HCT116 (cell line): ENCODE measurements around the gene EPHA10. TPM values are rescaled to one million over a fixed set of nuclear protein-coding genes. Genes with fewer than 3 reads are reported as not detected.

Experiments
- ATAC-seq: fragments of 200-7000 bp; cut with Tn5 transposase; 2 replicates; pipeline ENCODE4 v1.9.1; 2020; ENCODE audit warnings: mild to moderate bottlenecking, moderate library complexity
- BruUV-seq: library from RNA; stranded (reverse); fragments of 400-500 nt; replicated peaks from 2 replicates; lab custom pipeline; 2021; lab: Mats Ljungman, UMichigan
- CTCF ChIA-PET: fragments of 300-600 bp; sonication (Branson Sonifier 250); formaldehyde crosslinking; loops from one replicate; lab custom pipeline; 2021; ENCODE audit warnings: antibody characterized with exemption; lab: Charles Lee
- POLR2A ChIA-PET: fragments of 300-600, 350-600 bp; sonication (Branson Sonifier 250); formaldehyde crosslinking; loops from one replicate; lab custom pipeline; 2021; ENCODE audit warnings: antibody characterized with exemption; lab: Charles Lee
- RAD21 ChIA-PET, 2 experiments: fragments of 300-600 bp; sonication (Branson Sonifier 250); formaldehyde crosslinking; loops; one replicate each; lab custom pipeline; 2023; ENCODE audit warnings: low total read pairs in 2 of 2; ENCODE audit not compliant: uncharacterized antibody in 2 of 2, unreplicated experiment in 2 of 2, low non-redundant PET in 1 of 2; lab: Charles Lee
- DNase-seq: peaks from one replicate; pipeline ENCODE4 v3.0.0-alpha.2; 2010; ENCODE audit warnings: low read depth, low spot score
- H2AFZ ChIP-seq: fragments of 200-600 bp; shearing (Covaris generic), sonication (generic); 2 replicates; pipeline ENCODE4 v1.6.1; 2017; ENCODE audit warnings: low read depth, mixed run types, mixed read lengths, antibody characterized with exemption, low read length; ENCODE audit not compliant: poor library complexity, severe bottlenecking
- H3K27ac ChIP-seq: 2 replicates; pipeline ENCODE4 v1.5.1; 2012; ENCODE audit warnings: low read depth, low read length
- H3K27me3 ChIP-seq: fragments of 200-600 bp; sonication (generic); 2 replicates; pipeline ENCODE4 v1.6.1; 2016; ENCODE audit warnings: mixed run types, low read length, mixed read lengths; ENCODE audit not compliant: insufficient read depth
- H3K36me3 ChIP-seq, 2 experiments: fragments of 200-500 bp in 1 of 2; fragments of 200-600 bp in 1 of 2; sonication (Bioruptor generic) in 1 of 2; sonication (generic) in 1 of 2; 2 replicates each; pipeline versions ENCODE4 v1.5.1 to v1.6.1; 2014 to 2016; ENCODE audit warnings: low read length in 2 of 2, inconsistent platforms in 1 of 2, mixed read lengths in 1 of 2, mixed run types in 1 of 2; ENCODE audit not compliant: insufficient read depth in 2 of 2, control insufficient read depth in 1 of 2
- H3K4me1 ChIP-seq, 2 experiments: fragments of 200-600 bp in 1 of 2; sonication (generic) in 1 of 2; 2 replicates each; pipeline versions ENCODE4 v1.5.1 to v1.6.1; 2012 to 2017; ENCODE audit warnings: low read length in 2 of 2, inconsistent platforms in 1 of 2, mild to moderate bottlenecking in 1 of 2, mixed read lengths in 1 of 2, mixed run types in 1 of 2, moderate library complexity in 1 of 2; ENCODE audit not compliant: insufficient read depth in 2 of 2, control insufficient read depth in 1 of 2
- H3K4me2 ChIP-seq: fragments of 200-600 bp; sonication (generic); 2 replicates; pipeline ENCODE4 v1.6.1; 2017; ENCODE audit warnings: mixed run types, low read length, mixed read lengths
- H3K4me3 ChIP-seq, 2 experiments: fragments of 200-600 bp in 1 of 2; sonication (generic) in 1 of 2; replicated peaks in 1 of 2; 2 replicates each; pipeline ENCODE4 v1.5.1; 2011 to 2016; ENCODE audit warnings: low read length in 2 of 2, control low read depth in 1 of 2, low read depth in 1 of 2, mild to moderate bottlenecking in 1 of 2, mixed read lengths in 1 of 2, mixed run types in 1 of 2
- H3K79me2 ChIP-seq: fragments of 200-600 bp; sonication (generic); 2 replicates; pipeline ENCODE4 v1.6.1; 2017; ENCODE audit warnings: mild to moderate bottlenecking, mixed run types, low read length, moderate library complexity, mixed read lengths; ENCODE audit not compliant: insufficient read depth
- H3K9ac ChIP-seq: fragments of 200-600 bp; sonication (generic); 2 replicates; pipeline ENCODE4 v1.6.1; 2016; ENCODE audit warnings: low read length, mixed read lengths
- H3K9me2 ChIP-seq: fragments of 200-600 bp; sonication (generic), shearing (Covaris generic); 2 replicates; pipeline ENCODE4 v1.6.1; 2017; ENCODE audit warnings: mixed run types, mild to moderate bottlenecking, moderate library complexity; ENCODE audit not compliant: insufficient read depth
- H3K9me3 ChIP-seq, 2 experiments: fragments of 200-500 bp in 1 of 2; fragments of 200-600 bp in 1 of 2; sonication (Bioruptor generic) in 1 of 2; sonication (generic) in 1 of 2; 2 replicates each; pipeline ENCODE4 v1.6.1; 2014 to 2017; ENCODE audit warnings: low read length in 2 of 2, mixed read lengths in 2 of 2, inconsistent platforms in 1 of 2, low read depth in 1 of 2, mild to moderate bottlenecking in 1 of 2, mixed run types in 1 of 2, moderate library complexity in 1 of 2; ENCODE audit not compliant: control insufficient read depth in 1 of 2, insufficient read depth in 1 of 2
- H4K20me1 ChIP-seq: fragments of 200-600 bp; sonication (generic), shearing (Covaris generic); 2 replicates; pipeline ENCODE4 v1.6.1; 2017; ENCODE audit warnings: mixed run types, mild to moderate bottlenecking, moderate library complexity; ENCODE audit not compliant: insufficient read depth
- CEBPB ChIP-seq: IDR thresholded peaks from 2 replicates; pipeline ENCODE4 v1.6.1; 2012; ENCODE audit warnings: low read depth
- EGR1 ChIP-seq: IDR thresholded peaks from 2 replicates; pipeline ENCODE4 v1.6.1; 2012; ENCODE audit warnings: low read depth
- EZH2 ChIP-seq: fragments of 200-600 bp; sonication (generic); IDR thresholded peaks from 2 replicates; pipeline ENCODE4 v1.6.1; 2017; ENCODE audit warnings: antibody characterized with exemption, mixed run types
- FOSL1 ChIP-seq: IDR thresholded peaks from 2 replicates; pipeline ENCODE4 v1.6.1; 2012; ENCODE audit warnings: low read depth
- JUND ChIP-seq: IDR thresholded peaks from 2 replicates; pipeline ENCODE4 v1.6.1; 2012
- POLR2AphosphoS5 ChIP-seq: IDR thresholded peaks from 2 replicates; pipeline ENCODE4 v1.6.1; 2011; ENCODE audit warnings: mild to moderate bottlenecking, low read depth, low read length, moderate library complexity
- SIN3A ChIP-seq: IDR thresholded peaks from 2 replicates; pipeline ENCODE4 v1.6.1; 2012; ENCODE audit warnings: low read depth
- YY1 ChIP-seq: IDR thresholded peaks from 2 replicates; pipeline ENCODE4 v1.6.1; 2011; ENCODE audit warnings: low read length, low read depth, moderate library complexity, mild to moderate bottlenecking; ENCODE audit not compliant: insufficient replicate concordance; ENCODE audit errors: extremely low read depth
- ZBTB33 ChIP-seq: IDR thresholded peaks from 2 replicates; pipeline ENCODE4 v1.6.1; 2011; ENCODE audit warnings: mild to moderate bottlenecking, low read length, moderate library complexity; ENCODE audit not compliant: insufficient replicate concordance; ENCODE audit errors: extremely low read depth
- intact Hi-C: fragments of 100-400 bp; cut with micrococcal nuclease; formaldehyde crosslinking; loops from 2 replicates; pipeline ENCODE4 v1.10.0; 2022
- total RNA-seq: library from RNA; stranded (reverse); gene quantifications from one replicate; pipeline ENCODE4 v1.2.1, GENCODE V29; 2021; ENCODE audit not compliant: unreplicated experiment
- TF ChIP-seq, protein P1 (sequence below): IDR thresholded peaks from 2 replicates; pipeline ENCODE4 v1.6.1; 2012; ENCODE audit warnings: low read depth
- TF ChIP-seq, protein P2 (sequence below), 3 experiments: fragments of 200-600 bp in 1 of 3; sonication (generic) in 1 of 3; IDR thresholded peaks in 2 of 3; conservative IDR thresholded peaks in 1 of 3; 2 replicates each; pipeline ENCODE4 v1.5.1; 2012 to 2017; ENCODE audit warnings: low read depth in 2 of 3, low read length in 2 of 3, antibody characterized with exemption in 1 of 3, borderline replicate concordance in 1 of 3, control low read depth in 1 of 3, mild to moderate bottlenecking in 1 of 3, mixed read lengths in 1 of 3, mixed run types in 1 of 3, moderate library complexity in 1 of 3; ENCODE audit not compliant: insufficient read depth in 1 of 3

EPHA10 gene
- total RNA-seq, 1 experiment from 2014 or later = 6.5 TPM

DNA sequence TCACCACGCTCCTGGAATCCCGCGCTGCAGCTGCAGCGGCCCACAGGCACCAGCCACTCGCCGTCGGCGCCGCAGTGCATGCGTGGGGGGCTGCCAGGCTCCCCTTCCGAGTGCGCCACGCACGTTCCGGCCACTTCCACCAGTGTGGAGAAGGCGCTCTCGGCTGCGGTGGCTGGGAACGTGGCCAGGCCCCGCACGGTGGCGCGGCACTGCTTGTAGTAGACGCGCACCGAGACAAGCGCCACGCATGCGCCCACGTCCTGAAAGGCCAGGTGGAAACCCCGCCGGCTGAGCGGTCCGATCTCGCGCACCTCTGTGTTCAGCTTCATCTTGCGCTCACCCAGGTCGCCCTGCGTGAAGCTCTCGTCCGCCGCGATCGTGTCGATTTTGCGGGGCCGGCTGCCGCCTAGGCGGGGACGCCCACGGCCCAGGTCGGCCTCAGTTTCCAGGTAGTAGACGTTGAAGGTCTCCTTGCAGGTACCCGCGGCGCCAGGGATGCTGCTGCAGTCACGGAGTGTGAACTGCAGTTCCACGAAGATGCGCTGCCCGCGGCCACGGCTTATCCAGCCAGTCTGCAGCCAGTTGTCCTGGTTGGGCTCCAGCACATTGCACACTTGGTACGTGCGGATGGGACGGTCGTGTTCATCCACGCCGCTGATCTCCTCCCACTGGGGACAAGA is 3.4 kb downstream of the EPHA10 start:
- no TSS peak for BruUV-seq
- ChIA-PET RAD21 (no interaction called here), CTCF (no interaction called here), POLR2A (no interaction called here)
- H3K4me3 ChIP-seq = no peak overlapping the region
- no peaks in the 10 kb centered on the region for H3K9me2 ChIP-seq
- no peaks in the 10 kb centered on the region for H4K20me1 ChIP-seq
- H3K9ac ChIP-seq = no peak overlapping the region
- no peaks in the 10 kb centered on the region for H3K79me2 ChIP-seq
- intact Hi-C loops = no loop called here
- peaks cover 0 to 8% of the 10 kb centered on the region in 2 experiments; a peak in 1 of 4 replicates for H3K4me1 ChIP-seq
- H3K36me3 ChIP-seq = no peaks in the 10 kb centered on the region
- H2AFZ ChIP-seq = no peak overlapping the region
- no peak overlapping the region for H3K27ac ChIP-seq
- no peaks in the 10 kb centered on the region for H3K9me3 ChIP-seq
- no peak for ATAC-seq
- peaks cover 30% of the 10 kb centered on the region for H3K27me3 ChIP-seq
- DNase-seq = no peak
- no peak overlapping the region for H3K4me2 ChIP-seq
- TF ChIP-seq, protein P1, sequence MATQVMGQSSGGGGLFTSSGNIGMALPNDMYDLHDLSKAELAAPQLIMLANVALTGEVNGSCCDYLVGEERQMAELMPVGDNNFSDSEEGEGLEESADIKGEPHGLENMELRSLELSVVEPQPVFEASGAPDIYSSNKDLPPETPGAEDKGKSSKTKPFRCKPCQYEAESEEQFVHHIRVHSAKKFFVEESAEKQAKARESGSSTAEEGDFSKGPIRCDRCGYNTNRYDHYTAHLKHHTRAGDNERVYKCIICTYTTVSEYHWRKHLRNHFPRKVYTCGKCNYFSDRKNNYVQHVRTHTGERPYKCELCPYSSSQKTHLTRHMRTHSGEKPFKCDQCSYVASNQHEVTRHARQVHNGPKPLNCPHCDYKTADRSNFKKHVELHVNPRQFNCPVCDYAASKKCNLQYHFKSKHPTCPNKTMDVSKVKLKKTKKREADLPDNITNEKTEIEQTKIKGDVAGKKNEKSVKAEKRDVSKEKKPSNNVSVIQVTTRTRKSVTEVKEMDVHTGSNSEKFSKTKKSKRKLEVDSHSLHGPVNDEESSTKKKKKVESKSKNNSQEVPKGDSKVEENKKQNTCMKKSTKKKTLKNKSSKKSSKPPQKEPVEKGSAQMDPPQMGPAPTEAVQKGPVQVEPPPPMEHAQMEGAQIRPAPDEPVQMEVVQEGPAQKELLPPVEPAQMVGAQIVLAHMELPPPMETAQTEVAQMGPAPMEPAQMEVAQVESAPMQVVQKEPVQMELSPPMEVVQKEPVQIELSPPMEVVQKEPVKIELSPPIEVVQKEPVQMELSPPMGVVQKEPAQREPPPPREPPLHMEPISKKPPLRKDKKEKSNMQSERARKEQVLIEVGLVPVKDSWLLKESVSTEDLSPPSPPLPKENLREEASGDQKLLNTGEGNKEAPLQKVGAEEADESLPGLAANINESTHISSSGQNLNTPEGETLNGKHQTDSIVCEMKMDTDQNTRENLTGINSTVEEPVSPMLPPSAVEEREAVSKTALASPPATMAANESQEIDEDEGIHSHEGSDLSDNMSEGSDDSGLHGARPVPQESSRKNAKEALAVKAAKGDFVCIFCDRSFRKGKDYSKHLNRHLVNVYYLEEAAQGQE = no peak
- TF ChIP-seq SIN3A (no peak), EGR1 (no peak), JUND (no peak)

DNA sequence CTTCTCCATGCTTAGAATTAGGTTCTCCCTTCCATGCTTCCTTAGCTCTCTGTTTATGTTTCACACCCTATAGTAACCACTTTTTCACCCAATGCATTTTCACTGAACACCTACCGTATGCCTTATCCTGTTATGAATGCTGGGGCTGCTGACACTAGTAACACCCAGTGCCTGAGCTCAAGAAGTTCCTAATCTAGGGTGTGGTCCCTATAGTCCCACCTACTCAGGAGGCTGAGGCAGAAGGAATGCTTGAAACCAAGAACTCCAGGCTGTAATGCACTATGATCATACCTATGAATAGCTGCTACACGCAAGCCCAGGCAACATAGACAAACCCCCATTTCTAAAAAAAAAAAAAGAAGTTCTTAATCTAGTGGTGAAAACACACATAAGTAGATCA is 5.5 kb downstream of the EPHA10 start:
- RAD21 ChIA-PET = no interaction called here
- Histone ChIP-seq H3K9me2 (no peaks in the 10 kb centered on the region), H3K36me3 (no peaks in the 10 kb centered on the region), H3K9ac (no peak overlapping the region), H3K27ac (no peak overlapping the region), H2AFZ (no peak overlapping the region), H4K20me1 (no peaks in the 10 kb centered on the region), H3K27me3 (peaks cover 28% of the 10 kb centered on the region), H3K4me3 (no peak overlapping the region), H3K9me3 (no peaks in the 10 kb centered on the region), H3K79me2 (no peaks in the 10 kb centered on the region), H3K4me1 (peaks cover 5 to 10% of the 10 kb centered on the region in 2 experiments; a peak in 3 of 4 replicates), H3K4me2 (no peak overlapping the region)
- DNase-seq = no peak
- no TSS peak for BruUV-seq
- CTCF ChIA-PET = no interaction called here
- ATAC-seq = no peak
- POLR2A ChIA-PET = no interaction called here
- intact Hi-C loops = no loop called here
- TF ChIP-seq, protein P2, sequence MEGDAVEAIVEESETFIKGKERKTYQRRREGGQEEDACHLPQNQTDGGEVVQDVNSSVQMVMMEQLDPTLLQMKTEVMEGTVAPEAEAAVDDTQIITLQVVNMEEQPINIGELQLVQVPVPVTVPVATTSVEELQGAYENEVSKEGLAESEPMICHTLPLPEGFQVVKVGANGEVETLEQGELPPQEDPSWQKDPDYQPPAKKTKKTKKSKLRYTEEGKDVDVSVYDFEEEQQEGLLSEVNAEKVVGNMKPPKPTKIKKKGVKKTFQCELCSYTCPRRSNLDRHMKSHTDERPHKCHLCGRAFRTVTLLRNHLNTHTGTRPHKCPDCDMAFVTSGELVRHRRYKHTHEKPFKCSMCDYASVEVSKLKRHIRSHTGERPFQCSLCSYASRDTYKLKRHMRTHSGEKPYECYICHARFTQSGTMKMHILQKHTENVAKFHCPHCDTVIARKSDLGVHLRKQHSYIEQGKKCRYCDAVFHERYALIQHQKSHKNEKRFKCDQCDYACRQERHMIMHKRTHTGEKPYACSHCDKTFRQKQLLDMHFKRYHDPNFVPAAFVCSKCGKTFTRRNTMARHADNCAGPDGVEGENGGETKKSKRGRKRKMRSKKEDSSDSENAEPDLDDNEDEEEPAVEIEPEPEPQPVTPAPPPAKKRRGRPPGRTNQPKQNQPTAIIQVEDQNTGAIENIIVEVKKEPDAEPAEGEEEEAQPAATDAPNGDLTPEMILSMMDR (IDR thresholded peaks at IDR 0.05 in 2 of 3, conservative IDR thresholded peaks at IDR 0.05 in 1 of 3; ENCODE audit: borderline replicate concordance in 1 of 3, insufficient read depth in 1 of 3, low read depth in 2 of 3, low read length in 2 of 3) = no peak
- TF ChIP-seq ZBTB33 (no peak), CEBPB (no peak), POLR2AphosphoS5 (no peak), FOSL1 (no peak), EZH2 (no peak), YY1 (no peak)
